Stimulated activated CD8-positive, alpha-beta memory T cell treated with anti-CD3 and anti-CD28 coated beads, Interleukin-4, amount 100 ng/mL, for 1 hour (primary cell): ENCODE results near the gene ITGA1.

Experiments used
- DNase-seq, 2 donors: peaks; one replicate each; pipeline ENCODE4 v3.0.0-alpha.2; 2020; ENCODE audit warnings: low read depth in 2 of 2, low spot score in 1 of 2

The ITGA1 gene

GRCh38 chr5:52895075-52895474 lies 107.4 kb downstream of the ITGA1 start:
- no peak for DNase-seq

GRCh38 chr5:52895572-52896413 lies 108.1 kb downstream of the ITGA1 start:
- DNase-seq = no peak

- DNase-seq = no peak
These were observed 109.0 kb downstream of the ITGA1 start for GRCh38 chr5:52896534-52897237.

DNA sequence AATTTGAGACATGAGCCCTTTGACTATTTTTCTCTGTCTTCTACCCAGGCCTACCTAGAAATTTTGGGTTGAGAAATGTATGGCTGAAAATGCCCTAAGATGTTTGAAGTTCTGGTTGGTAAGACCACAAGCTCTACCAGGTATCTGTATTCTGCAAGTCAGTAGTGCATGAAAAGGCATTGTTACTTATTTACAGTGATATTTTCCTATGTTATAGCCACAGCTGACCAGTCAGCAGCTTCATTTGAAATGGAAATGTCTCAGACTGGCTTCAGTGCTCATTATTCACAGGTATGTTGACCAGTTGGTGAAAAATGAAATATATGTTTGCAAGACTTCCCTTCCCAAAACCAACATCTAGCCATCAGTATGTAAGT lies 109.5 kb downstream of the ITGA1 start:
- no peak for DNase-seq

DNA sequence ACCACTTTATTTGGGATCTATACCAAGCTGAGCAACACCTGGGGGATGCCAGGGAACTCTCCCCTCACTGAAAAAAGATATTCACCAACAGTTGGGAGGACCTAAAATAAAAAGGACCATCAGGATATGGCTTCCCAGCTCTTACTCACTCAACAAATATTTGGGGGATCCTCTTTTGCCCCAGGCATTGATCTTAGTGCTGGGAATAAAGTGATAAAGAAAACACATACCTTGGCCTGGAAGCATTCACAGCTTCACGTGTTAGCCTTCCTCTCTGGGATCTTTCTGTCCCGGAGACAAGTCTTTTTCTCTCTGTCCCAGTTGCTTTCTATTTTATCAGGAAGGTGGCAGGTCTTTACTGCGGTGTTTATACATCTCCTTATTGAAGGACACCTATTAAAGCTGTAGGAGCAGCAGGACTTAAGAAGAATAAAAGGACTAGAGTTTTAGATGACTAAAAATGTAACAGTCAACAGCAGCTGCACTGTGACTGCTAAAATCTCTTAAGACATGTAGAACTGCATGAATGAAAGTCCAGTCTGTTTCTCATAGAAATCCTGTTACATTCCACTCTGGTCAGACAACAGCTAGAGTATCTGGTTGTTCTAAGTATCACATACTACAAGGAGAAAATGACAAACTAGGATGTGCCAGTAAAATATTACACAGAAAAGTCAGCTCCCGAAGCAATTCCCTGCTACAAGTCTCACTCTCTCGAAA lies 111.4 kb downstream of the ITGA1 start:
- DNase-seq = no peak

- DNase-seq = no peak
These were observed 115.4 kb downstream of the ITGA1 start for GRCh38 chr5:52903142-52903541.

GRCh38 chr5:52906343-52906742 lies 118.6 kb downstream of the ITGA1 start:
- no peak for DNase-seq

DNA sequence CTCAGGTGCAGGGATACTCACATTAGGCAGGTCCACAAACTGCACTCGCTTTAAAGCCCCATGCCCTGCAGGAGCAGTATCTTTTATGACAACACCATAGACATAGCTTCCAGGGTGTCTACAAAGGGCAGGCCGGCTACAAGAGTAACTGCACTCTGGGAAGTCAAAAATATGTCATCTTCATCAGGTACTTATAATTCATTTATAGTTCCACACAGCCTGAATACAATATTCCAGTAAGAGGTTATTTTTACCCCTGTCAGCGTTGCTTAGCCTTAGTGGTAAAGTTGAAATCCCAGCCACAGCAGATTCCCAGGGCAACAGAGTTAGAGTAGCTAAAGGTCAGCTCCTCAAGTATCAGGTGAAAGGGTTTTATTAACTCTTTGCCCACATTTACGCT lies 119.1 kb downstream of the ITGA1 start:
- DNase-seq = no peak

DNA sequence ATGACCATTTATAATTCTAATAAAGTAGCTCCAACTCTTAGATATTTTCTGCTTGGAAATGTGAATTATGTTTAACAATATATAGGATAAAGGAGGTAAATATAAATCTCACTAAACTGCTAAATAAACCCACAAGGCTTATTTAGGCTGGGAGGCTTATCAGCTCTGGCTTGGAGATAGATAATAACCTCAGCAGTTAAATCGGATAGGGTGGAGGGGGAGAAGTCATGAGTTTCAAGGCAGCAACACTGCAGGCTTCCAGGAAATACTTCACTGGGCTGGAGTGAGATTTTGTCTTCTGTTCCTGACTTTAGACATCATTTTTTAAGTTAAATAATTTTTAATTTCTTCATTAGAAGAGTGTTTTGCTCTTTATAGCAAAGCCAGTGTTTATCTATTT lies 121.5 kb downstream of the ITGA1 start:
- DNase-seq = no peak

- no peak for DNase-seq
These were observed 122.4 kb downstream of the ITGA1 start for GRCh38 chr5:52910071-52910470.

DNA sequence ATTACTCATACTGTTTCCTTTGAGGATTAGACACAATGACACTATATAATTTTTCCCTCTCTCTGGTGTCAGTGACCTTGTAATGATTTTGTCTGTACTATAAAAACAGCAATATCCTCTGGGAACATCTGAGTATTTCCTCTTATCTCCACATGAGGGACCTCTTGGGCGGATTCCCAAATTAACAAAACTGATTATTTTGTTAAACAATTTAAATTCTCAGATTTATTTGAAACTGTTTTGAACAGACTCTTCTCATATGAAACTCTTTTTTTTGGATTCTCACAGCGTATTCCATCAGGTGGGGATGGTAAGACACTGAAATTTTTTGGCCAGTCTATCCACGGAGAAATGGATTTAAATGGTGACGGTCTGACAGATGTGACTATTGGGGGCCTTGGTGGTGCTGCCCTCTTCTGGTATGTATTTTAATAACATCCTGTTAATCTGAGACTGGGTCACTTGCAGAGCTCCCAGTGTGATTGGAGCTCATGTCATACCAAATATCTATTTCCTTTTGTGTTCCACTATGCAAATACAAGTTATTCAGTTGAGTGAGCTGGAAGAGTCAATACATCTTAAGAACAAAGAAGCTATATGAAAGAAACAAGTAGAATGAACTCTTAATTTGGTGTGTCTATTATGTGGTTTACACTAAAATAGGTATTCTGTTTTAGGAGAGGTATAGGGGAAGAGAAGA lies 127.6 kb downstream of the ITGA1 start:
- DNase-seq = peak; percentile 5 to 23

DNA sequence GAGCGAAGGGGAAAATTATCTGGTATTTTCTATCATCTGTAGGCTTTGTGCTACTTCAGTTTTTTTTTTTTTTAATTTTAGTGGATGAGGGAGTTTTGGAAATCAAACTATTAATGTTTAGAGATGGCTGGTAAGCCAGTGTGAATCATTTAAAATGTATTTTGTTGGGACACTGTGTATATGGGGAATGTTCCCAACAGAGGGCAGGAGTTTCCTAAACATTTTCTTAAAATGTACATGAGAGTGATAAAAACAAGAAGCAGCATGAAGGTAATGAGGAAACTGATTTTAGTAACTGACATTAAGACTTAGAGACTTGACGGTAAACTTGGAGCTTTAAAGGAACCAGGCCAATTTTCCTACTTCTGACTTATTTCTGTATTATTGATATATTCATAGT lies 133.2 kb downstream of the ITGA1 start:
- no peak for DNase-seq

DNA sequence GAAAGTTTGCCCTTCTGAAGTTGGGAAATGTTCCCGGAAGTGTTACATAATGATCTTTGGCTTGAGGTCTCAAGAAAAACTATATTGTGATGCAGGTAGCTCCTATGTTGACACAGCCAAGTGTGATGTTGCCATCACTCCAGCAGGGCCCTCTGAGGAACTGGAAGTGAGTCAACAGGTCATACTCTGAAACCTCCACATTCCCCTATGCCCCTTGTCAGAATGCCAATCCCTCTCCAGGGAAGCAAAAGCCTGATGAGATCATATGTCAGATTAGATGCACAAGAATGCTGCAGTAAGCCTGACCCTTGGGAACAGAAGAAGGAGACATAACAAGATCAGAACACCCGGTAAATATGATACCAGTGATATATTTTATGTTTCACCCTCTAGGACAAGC lies 134.7 kb downstream of the ITGA1 start:
- no peak for DNase-seq

DNA sequence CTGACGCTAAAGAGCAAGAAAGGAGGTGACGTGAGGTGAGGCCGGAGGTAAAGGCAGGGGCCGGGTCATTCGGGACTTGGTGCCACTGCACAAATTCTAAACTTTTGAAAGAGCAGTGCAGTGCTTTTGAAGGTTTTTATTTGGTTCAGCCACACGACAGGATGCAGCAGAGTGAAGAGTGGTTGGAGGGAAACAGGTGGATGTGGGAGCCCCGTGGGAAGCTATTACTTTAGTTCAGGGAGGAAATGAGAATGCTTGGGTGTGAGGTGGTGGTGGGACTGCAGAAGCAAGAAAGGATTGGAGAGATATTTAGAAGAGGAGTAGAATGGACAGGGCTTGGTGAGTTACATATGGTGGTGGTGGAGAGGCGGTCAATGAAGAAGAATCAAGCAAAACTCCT lies 136.7 kb downstream of the ITGA1 start:
- DNase-seq = no peak

DNA sequence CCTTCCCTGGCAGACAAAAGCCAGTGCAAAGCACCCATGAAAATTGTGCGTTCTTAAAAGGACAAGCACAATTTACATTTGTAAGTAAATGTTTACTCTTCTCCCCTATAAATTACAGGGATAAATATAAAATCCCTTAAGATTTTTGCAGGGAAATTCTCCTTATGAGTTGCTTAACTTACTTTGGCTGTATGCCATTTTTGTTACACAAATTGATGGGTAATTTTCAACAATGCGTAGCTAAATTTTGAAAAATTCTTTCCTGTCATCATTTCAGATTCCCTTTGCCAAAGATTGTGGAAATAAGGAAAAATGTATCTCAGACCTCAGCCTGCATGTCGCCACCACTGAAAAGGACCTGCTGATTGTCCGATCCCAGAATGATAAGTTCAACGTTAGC lies 137.3 kb downstream of the ITGA1 start:
- no peak for DNase-seq

DNA sequence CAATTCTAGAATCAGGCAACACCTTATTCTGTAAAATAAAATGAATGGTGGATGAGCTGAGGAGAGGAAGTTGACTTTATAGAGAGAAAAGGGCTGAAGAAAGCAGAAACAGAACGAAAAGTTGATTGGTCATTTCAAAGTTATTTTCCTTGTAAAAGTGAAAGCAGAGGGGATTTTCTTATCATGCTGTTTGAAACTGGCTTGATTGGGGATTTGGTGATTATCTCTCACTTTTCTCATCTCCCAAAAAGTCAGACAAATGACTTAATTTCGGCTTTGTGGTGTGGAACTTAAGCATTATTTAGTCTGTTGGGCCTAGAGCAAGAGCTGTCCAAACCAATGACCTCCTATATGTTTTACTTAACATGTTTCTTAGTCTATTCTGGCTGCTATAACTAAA lies 141.0 kb downstream of the ITGA1 start:
- DNase-seq = no peak

GRCh38 chr5:52938226-52938625 lies 150.5 kb downstream of the ITGA1 start:
- DNase-seq = no peak

GRCh38 chr5:52943285-52943684 lies 155.6 kb downstream of the ITGA1 start:
- DNase-seq = no peak

GRCh38 chr5:52943808-52944207 lies 156.1 kb downstream of the ITGA1 start:
- no peak for DNase-seq

GRCh38 chr5:52945040-52945439 lies 157.3 kb downstream of the ITGA1 start:
- no peak for DNase-seq

- DNase-seq = no peak
These were observed 159.5 kb downstream of the ITGA1 start for GRCh38 chr5:52947208-52947607.
